Testis (tissue), 2 donors: ENCODE data around the gene RIMBP2.

Experiments
- POLR2A ChIP-seq: fragments of 450-650 bp; IDR thresholded peaks from one replicate; pipeline ENCODE4 v1.6.1; 2017; ENCODE audit warnings: antibody characterized with exemption, mild to moderate bottlenecking, moderate library complexity
- TF ChIP-seq, protein P1 (sequence below), 3 experiments: fragments of 450-650 bp in 2 of 3; fragments of 200-600 bp in 1 of 3; sonication (generic) in 1 of 3; IDR thresholded peaks; one replicate each; pipeline ENCODE4 v1.5.1; 2016 to 2019; ENCODE audit warnings: antibody characterized with exemption in 3 of 3, mild to moderate bottlenecking in 2 of 3, moderate library complexity in 1 of 3

DNA sequence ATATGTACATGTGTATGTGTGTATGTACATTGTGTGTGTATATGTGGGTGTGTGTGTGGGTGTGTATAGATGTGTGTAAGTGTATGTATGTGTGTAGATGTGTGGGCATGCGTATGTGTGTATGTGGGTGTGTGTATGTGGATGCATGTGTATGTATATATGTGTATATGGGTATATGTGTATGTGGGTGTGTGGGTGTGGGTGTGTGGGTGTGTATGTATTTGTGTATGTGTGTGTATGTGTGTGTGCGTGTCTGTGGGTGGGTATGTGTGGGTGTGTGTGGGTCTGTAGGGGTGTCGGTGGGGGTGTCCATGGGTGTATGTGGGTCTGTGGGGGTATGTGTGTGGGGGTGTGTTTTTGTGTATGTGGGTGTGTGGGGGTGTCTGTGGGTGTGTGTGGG, 276.8 kb downstream of the RIMBP2 start:
- TF ChIP-seq, protein P1, sequence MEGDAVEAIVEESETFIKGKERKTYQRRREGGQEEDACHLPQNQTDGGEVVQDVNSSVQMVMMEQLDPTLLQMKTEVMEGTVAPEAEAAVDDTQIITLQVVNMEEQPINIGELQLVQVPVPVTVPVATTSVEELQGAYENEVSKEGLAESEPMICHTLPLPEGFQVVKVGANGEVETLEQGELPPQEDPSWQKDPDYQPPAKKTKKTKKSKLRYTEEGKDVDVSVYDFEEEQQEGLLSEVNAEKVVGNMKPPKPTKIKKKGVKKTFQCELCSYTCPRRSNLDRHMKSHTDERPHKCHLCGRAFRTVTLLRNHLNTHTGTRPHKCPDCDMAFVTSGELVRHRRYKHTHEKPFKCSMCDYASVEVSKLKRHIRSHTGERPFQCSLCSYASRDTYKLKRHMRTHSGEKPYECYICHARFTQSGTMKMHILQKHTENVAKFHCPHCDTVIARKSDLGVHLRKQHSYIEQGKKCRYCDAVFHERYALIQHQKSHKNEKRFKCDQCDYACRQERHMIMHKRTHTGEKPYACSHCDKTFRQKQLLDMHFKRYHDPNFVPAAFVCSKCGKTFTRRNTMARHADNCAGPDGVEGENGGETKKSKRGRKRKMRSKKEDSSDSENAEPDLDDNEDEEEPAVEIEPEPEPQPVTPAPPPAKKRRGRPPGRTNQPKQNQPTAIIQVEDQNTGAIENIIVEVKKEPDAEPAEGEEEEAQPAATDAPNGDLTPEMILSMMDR (IDR thresholded peaks at IDR 0.05): no peak
- TF ChIP-seq POLR2A: no peak
